BE2C (cell line): ENCODE results near the gene MGST1.

Experiments used
- DNase-seq: peaks from one replicate; pipeline ENCODE4 v3.0.0-alpha.2; 2020
- H3K27me3 ChIP-seq: fragments of 250-450 bp; sonication (Bioruptor Pico); 2 replicates; pipeline ENCODE4 v1.5.1; 2020; ENCODE audit warnings: mild to moderate bottlenecking
- H3K36me3 ChIP-seq: fragments of 250-450 bp; sonication (Bioruptor Pico); 2 replicates; pipeline ENCODE4 v1.5.1; 2020; ENCODE audit warnings: mild to moderate bottlenecking
- H3K4me1 ChIP-seq: fragments of 250-450 bp; sonication (Bioruptor Pico); 2 replicates; pipeline ENCODE4 v1.5.1; 2020
- H3K4me3 ChIP-seq: 2 replicates; pipeline ENCODE4 v1.5.1; 2011; ENCODE audit warnings: low read depth, low read length
- H3K9me3 ChIP-seq: fragments of 250-450 bp; sonication (Bioruptor Pico); 2 replicates; pipeline ENCODE4 v1.5.1; 2020
- CTCF ChIP-seq: IDR thresholded peaks from 2 replicates; pipeline ENCODE4 v1.5.1; 2012; ENCODE audit warnings: mild to moderate bottlenecking, low read depth, low read length

MGST1 gene

GRCh38 chr12:16407346-16407745, 59.9 kb downstream of the MGST1 start:
- no peaks in the 10 kb centered on the region for H3K36me3 ChIP-seq
- H3K4me1 ChIP-seq = no peaks in the 10 kb centered on the region
- TF ChIP-seq CTCF = no peak
- DNase-seq = no peak
- H3K4me3 ChIP-seq = no peak overlapping the region
- no peaks in the 10 kb centered on the region for H3K27me3 ChIP-seq
- no peaks in the 10 kb centered on the region for H3K9me3 ChIP-seq
